Activated CD8-positive, alpha-beta memory T cell treated with anti-CD3 and anti-CD28 coated beads, Interleukin-2, amount 50 U/mL, for 4 hours (primary cell): ENCODE results near the gene PRR14L.
"Not testable (repeated sequence)": the region's sequence is repeated elsewhere in the genome, so short reads cannot be mapped to it uniquely, and the experiment has no call there.

ENCODE experiments used
- DNase-seq: peaks from one replicate; pipeline ENCODE4 v3.0.0-alpha.2; 2020

The PRR14L gene

DNA sequence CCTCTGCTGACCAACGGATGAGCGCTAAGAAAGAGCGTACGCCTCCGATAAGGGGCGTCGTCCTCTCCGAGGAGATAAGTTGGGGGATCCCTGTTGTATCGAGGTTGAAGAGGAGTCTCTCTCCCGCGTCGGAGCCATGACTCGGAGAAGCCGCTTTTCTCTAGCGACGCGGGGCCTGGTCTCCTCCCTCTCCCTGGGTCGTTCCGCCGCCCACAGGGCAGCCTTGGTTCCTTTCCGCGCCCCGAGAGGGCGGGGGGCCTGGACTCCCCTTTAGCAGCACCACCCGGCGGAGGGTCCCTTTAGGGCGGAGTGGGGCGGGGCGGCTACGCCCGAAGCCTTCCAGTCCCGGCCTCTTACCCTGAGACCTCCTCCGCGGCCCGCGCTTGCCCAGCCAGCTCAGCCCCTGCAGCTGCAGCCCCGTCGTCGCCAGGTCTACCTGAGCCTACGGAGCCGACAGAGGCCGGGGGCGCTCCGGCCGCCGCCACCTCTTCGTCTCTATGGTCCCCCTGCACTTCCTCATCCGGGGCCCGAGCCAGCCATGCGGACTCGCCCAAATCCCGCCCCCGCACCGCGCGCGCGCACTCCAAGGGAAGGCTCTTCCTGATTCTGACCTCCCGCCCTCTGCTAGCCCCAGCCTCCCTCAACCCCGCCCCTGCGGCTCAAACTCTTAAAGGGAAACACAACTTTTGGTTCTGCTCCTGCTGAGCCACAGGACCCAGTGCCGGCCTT, at the start of gene PRR14L:
Gene PRR14L (minus strand): TSS at position 497 of the 729 bp plus-strand sequence. CDS start 11,272 bp downstream, outside the sequence.
- peak; percentile 99 for DNase-seq

DNA sequence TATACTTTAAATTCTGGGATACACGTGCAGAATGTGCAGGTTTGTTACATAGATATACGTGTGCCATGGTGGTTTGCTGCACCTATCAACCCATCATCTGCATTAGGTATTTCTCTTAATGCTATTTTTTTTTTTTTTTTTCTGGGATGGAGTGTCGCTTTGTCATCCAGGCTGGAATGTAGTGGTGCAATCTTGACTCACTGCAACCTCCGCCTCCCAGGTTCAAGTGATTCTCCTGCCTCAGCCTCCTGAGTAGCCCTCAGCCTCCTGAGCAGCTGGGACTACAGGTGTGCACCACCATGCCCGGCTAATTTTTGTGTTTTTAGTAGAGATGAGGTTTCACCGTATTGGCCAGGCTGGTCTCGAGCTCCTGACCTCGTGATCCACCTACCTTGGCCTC, 49.4 kb upstream of the PRR14L start:
- not testable (repeated sequence) for DNase-seq

DNA sequence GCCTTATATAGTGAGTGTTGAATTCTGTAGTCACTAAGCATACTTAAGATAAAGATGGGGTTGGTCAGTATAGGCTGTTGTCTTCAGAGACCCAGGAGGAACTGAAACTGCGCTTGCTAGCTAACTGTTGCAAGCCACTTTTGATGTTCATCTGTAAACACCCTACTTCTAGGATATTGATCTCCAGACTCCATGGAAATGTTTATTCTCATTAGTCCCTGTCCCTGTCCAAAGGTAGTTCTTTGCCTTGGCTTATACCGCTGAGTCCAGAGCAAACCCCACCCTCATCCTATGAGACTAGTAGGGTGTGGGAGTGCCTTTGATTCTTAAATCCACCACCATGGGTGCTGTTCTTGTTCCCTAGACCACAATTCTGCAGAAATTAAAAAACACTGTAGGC, 40.3 kb upstream of the PRR14L start:
- DNase-seq = no peak

DNA sequence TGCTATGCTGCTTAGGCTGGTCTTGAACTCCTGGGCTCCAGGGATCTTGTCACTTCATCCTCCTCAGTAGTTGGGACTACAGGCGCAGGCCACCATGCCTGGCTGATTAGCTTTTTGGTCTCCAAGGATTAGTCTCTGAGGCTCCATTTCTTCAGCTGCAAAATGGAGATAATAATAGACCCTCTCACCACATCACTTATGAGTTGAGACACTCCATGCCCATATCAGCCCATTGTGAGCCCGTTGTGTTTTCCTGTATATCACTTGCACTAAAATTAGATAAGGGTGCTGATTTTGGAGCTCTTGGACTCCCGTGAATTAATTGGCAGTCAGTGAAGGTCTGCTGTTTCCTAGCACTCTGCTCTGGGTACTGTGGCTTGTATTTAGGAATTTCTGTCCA, 39.9 kb upstream of the PRR14L start:
- DNase-seq = no peak

DNA sequence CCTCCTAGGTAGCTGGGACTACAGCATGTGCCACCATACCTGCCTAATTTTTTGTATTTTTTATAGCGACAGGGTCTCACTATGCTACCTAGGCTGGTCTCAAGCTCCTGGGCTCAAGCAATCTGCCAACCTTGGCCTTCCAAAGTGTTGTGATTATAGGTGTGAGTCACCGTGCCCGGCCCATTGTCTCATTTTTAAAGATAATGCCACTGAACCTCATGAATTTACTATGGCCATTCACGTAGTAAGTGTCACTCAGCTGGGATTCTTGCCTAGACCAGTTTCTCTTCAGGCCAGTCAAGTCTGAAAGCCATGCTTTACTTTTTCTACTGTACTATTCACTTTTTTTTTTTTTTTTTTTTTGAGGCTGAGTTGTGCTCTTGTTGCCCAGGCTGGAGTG, 26.3 kb upstream of the PRR14L start:
- no peak for DNase-seq

DNA sequence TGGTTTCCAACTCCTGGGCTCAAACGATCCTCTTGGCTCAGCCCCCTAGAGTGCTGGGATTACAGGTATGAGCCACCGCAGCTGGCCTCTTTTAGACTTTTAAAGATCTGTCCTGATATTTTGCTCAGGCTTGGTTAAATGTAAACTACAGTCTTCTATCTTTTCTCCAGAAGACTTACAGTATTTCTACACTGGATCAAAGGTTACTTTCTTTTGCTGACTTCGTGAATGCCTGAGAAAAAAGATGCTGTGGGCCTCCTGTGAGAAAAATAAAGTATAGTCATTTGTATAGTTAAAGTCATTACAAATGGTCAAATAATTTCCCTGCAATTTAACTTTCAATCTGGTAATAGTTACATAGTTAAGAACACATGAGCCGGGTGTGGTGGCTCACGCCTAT, 23.5 kb upstream of the PRR14L start:
- DNase-seq = no peak

- DNase-seq = no peak
These were observed 18.6 kb upstream of the PRR14L start for GRCh38 chr22:31768422-31769059.

DNA sequence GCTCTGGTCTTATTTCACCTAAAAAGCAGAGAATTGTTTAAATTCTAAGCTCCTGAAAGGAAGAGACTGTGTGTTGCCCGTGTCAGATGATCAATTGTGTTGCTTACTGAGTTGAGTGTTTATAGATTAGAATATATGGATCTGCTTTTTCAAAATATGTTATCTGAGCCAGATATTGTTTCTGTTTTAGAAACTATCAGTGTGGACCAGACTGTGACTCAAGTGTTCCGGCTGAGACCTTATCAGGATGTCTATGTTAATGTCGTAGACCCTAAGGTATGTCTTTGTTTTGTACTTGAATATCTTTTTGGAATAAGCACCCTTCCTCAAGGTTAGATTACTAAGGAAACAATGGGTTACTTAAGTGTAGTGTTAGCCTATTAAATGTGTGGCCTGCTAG, 14.9 kb upstream of the PRR14L start:
- DNase-seq = no peak

DNA sequence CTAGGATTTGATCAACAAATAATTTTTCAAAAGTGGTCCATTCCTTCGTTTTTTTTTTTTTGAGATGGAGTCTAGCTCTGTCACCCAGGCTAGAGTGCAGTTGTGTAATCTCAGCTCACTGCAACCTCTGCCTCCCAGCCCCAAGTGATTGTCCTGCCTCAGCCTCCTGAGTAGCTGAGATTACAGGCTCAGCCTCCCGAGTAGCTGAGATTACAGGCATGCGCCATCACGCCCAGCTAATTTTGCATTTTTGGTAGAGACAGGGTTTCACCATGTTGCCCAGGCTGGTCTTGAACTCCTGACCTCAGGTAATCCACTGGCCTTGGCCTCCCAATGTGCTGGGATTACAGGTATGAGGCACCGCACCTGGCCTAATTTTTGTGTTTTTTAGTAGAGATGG, 8.9 kb upstream of the PRR14L start:
- not testable (repeated sequence) for DNase-seq

DNA sequence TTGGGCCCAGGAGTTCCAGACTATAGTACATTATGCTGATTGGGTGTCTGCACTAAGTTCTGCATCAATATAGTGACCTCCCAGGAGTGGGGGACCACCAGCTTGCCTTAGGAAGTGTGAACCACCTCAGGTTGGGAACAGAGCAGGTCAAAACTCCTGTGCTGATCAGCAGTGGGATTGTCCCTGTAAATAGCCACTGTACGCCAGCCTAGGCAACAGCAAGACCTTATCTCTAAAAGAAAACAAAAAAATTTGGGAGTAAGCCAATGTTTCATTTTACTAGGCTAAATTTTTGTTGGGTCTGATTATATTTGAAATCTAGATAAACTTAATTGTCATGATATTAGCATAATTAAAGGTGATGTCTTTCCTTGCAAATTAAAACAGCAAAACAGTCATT, 7.3 kb upstream of the PRR14L start:
- DNase-seq = no peak

DNA sequence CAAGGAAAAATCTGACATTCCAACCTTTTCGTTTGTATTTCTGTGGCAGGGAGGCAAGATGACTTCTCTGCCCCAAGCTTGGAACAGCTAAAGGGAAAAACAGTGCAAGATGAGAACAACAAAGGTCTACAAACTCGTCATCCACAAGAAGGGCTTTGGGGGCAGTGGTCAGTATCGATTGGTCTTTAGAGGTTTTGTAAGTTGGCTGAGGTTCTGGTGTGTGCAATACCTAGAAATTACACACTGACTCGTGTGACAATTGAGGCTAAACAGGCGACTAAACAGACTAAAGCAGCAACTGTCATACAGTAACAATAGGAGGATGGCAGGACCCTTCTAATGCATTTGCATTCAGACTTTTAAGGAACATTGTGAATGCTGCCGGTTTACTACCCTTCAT, 4.9 kb upstream of the PRR14L start:
- DNase-seq = no peak

- DNase-seq = peak; percentile 97
These were observed 3.9 kb upstream of the PRR14L start, which contains the start of gene DEPDC5 for GRCh38 chr22:31753634-31754501. DEPDC5 (plus strand) TSS chr22:31754019; CDS start chr22:31754922, 903 bp downstream.

GRCh38 chr22:31753005-31753633, 3.2 kb upstream of the PRR14L start:
- peak; percentile 20 for DNase-seq

GRCh38 chr22:31752096-31752847, 2.3 kb upstream of the PRR14L start:
- DNase-seq = no peak

- DNase-seq = no peak
These were observed 693 bp upstream of the PRR14L start for GRCh38 chr22:31750365-31751284.

- no peak for DNase-seq
These were observed 1.4 kb downstream of the PRR14L start for GRCh38 chr22:31748490-31748889.

GRCh38 chr22:31747441-31747840, 2.5 kb downstream of the PRR14L start:
- DNase-seq = no peak

DNA sequence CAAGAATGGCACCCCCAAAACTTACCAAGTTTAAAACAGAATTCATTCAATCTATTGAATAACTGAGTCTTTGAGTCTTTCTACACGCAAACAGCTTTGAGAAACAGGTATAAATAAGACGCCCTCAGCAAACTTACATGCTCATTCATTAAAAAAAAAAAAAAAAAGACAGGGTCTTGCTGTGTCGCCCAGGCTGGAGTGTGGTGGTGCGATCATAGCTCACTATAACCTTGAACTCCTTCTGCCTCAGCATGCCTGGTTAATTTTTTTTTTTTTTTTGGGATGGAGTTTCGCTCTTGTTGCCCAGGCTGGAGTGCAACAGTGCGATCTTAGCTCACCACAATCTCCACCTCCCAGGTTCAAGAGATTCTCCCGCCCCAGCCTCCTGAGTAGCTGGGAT, 6.1 kb downstream of the PRR14L start:
- DNase-seq = no peak

- DNase-seq = no peak
These were observed 7.2 kb downstream of the PRR14L start for GRCh38 chr22:31742682-31743081.

DNA sequence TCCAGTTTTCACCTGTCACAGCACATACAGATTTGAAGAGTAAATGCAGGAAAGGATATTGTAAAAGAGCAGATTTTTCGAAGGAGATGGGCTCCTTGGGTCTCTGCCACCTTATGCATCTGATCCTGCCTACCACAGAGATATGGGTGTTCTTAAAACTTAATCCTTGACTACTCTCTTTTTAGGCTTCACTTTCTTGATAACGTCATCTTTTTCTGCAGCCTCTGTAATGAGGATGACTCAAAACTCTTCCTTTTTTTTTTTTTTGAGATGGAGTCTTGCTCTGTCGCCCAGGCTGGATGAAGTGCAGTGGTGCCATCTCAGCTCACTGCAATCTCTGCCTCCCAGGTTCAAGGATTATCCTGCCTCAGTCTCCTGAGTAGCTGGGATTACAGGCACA, 7.8 kb downstream of the PRR14L start:
- no peak for DNase-seq

DNA sequence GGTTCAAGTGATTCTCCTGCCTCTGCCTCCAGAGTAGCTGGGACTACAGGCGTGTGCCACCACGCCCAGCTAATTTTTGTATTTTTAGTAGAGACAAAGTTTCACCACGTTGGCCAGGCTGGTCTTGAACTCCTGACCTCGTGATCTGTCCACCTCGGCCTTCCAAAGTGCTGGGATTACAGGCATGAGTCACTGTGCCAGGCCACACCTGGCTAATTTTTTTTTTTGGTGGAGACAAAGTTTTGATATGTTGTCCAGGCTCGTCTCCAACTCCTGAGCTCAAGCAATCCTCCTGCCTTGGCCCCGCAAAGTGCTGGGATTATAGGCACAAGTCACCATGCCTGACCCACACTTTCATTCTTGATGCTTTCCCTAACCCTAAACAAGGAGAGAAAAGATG, 9.6 kb downstream of the PRR14L start:
- DNase-seq = not testable (repeated sequence)
